Measurements from ENCODE around the gene XRN2. TPM values are rescaled to one million over a fixed set of nuclear protein-coding genes. Genes with fewer than 3 reads are reported as not detected.

The XRN2 gene
- total and polyA plus RNA-seq, 8 donors: 12.5 to 66.8 (median 27.7) TPM

GRCh38 chr20:21326700-21327099 lies 23.6 kb downstream of the XRN2 start:
- intact Hi-C loops (cut with DNase I; ENCODE audit: low total_unique reads): no loop called here
- H3K27me3 ChIP-seq: no peaks in the 10 kb centered on the region
- peaks cover 19 to 50% (median 38%) of the 10 kb centered on the region in 4 donors for H3K4me1 ChIP-seq
- TF ChIP-seq POLR2AphosphoS5 (IDR thresholded peaks at IDR 0.05) (no peak), EP300 (IDR thresholded peaks at IDR 0.05) (no peak), POLR2A (IDR thresholded peaks at IDR 0.05) (no peak), CTCF (IDR thresholded peaks at IDR 0.05) (no peak)
- H3K9me3 ChIP-seq: peaks cover 0 to 13% (median 0%) of the 10 kb centered on the region in 4 donors
- H3K4me3 ChIP-seq: no peak overlapping the region
- no peak overlapping the region for H3K27ac ChIP-seq
- 34 to 59% (median 38%) methylated on average over 1 of the region's 1 CpG for WGBS, 5 donors
- peaks cover under 1 to 33% (median 29%) of the 10 kb centered on the region in 4 donors for H3K36me3 ChIP-seq
- no peak for DNase-seq

- TF ChIP-seq EP300 (IDR thresholded peaks at IDR 0.05) (no peak), POLR2AphosphoS5 (IDR thresholded peaks at IDR 0.05) (no peak), CTCF (IDR thresholded peaks at IDR 0.05) (no peak), POLR2A (IDR thresholded peaks at IDR 0.05) (no peak)
- no peak for DNase-seq
- Histone ChIP-seq H3K4me3 (no peak overlapping the region), H3K9me3 (no peaks in the 10 kb centered on the region), H3K36me3 (peaks cover 41 to 100% (median 99%) of the 10 kb centered on the region in 4 donors), H3K27me3 (no peaks in the 10 kb centered on the region), H3K4me1 (no peaks in the 10 kb centered on the region), H3K27ac (no peak overlapping the region)
- intact Hi-C loops (cut with DNase I; ENCODE audit: low total_unique reads): loop anchor here (10.0 kb wide), 1 partner anchor 58 kb away; the partner anchor contains the start of gene NKX2-4
- WGBS, 5 donors: 95 to 100% (median 98%) methylated on average over 2 of the region's 2 CpGs
These were observed 33.5 kb downstream of the XRN2 start for GRCh38 chr20:21336455-21337151.

- intact Hi-C loops (cut with DNase I; ENCODE audit: low total_unique reads): loop anchor here (10.0 kb wide), 1 partner anchor 57 kb away; the partner anchor contains the start of gene NKX2-4
- H3K36me3 ChIP-seq: peaks cover 30 to 96% (median 88%) of the 10 kb centered on the region in 4 donors
- H3K27me3 ChIP-seq: no peaks in the 10 kb centered on the region
- no peaks in the 10 kb centered on the region for H3K9me3 ChIP-seq
- no peak for TF ChIP-seq CTCF (IDR thresholded peaks at IDR 0.05)
- no peak for TF ChIP-seq POLR2A (IDR thresholded peaks at IDR 0.05)
- no peak for TF ChIP-seq POLR2AphosphoS5 (IDR thresholded peaks at IDR 0.05)
- no peak for TF ChIP-seq EP300 (IDR thresholded peaks at IDR 0.05)
- WGBS, 5 donors: 77 to 88% (median 82%) methylated on average over 4 of the region's 4 CpGs
- H3K4me3 ChIP-seq: no peak overlapping the region
- H3K27ac ChIP-seq: no peak overlapping the region
- H3K4me1 ChIP-seq: no peaks in the 10 kb centered on the region
- no peak for DNase-seq
These were observed 35.2 kb downstream of the XRN2 start for GRCh38 chr20:21338291-21338690.

GRCh38 chr20:21339499-21339898 lies 36.4 kb downstream of the XRN2 start:
- peaks cover 31 to 94% (median 86%) of the 10 kb centered on the region in 4 donors for H3K36me3 ChIP-seq

More at GRCh38 chr20:21339499-21339898, 36.4 kb downstream of the XRN2 start:
- no peaks in the 10 kb centered on the region for H3K4me1 ChIP-seq
- DNase-seq: no peak
- H3K27ac ChIP-seq: no peak overlapping the region
- 93 to 97% (median 94%) methylated on average over 3 of the region's 3 CpGs for WGBS, 5 donors
- TF ChIP-seq CTCF (IDR thresholded peaks at IDR 0.05): no peak
- no peak for TF ChIP-seq POLR2A (IDR thresholded peaks at IDR 0.05)
- TF ChIP-seq POLR2AphosphoS5 (IDR thresholded peaks at IDR 0.05): no peak
- no peak for TF ChIP-seq EP300 (IDR thresholded peaks at IDR 0.05)
- no peaks in the 10 kb centered on the region for H3K9me3 ChIP-seq
- no peaks in the 10 kb centered on the region for H3K27me3 ChIP-seq
- no peak overlapping the region for H3K4me3 ChIP-seq
- intact Hi-C loops (cut with DNase I; ENCODE audit: low total_unique reads): loop anchor here (10.0 kb wide), 1 partner anchor 55 kb away; the partner anchor contains the start of gene NKX2-4

Data from stomach (tissue), 9 donors.